ENCODE results near the gene TRIM60.
"Not testable (repeated sequence)": the region's sequence is repeated elsewhere in the genome, so short reads cannot be mapped to it uniquely, and the experiment has no call there.

DNA sequence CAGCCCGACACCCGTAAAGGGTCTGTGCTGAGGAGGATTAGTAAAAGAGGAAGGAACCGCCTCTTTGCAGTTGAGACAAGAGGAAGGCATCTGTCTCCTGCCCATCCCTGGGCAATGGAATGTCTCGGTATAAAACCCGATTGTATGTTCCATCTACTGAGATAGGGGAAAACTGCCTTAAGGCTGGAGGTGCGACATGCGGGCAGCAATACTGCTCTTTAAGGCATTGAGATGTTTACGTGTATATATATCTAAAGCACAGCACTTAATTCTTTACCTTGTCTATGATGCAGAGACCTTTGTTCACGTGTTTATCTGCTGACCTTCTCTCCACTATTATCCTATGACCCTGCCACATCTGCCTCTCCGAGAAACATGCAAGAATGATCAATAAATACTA lies 41.0 kb upstream of the TRIM60 start:
- TF ChIP-seq, protein P1, sequence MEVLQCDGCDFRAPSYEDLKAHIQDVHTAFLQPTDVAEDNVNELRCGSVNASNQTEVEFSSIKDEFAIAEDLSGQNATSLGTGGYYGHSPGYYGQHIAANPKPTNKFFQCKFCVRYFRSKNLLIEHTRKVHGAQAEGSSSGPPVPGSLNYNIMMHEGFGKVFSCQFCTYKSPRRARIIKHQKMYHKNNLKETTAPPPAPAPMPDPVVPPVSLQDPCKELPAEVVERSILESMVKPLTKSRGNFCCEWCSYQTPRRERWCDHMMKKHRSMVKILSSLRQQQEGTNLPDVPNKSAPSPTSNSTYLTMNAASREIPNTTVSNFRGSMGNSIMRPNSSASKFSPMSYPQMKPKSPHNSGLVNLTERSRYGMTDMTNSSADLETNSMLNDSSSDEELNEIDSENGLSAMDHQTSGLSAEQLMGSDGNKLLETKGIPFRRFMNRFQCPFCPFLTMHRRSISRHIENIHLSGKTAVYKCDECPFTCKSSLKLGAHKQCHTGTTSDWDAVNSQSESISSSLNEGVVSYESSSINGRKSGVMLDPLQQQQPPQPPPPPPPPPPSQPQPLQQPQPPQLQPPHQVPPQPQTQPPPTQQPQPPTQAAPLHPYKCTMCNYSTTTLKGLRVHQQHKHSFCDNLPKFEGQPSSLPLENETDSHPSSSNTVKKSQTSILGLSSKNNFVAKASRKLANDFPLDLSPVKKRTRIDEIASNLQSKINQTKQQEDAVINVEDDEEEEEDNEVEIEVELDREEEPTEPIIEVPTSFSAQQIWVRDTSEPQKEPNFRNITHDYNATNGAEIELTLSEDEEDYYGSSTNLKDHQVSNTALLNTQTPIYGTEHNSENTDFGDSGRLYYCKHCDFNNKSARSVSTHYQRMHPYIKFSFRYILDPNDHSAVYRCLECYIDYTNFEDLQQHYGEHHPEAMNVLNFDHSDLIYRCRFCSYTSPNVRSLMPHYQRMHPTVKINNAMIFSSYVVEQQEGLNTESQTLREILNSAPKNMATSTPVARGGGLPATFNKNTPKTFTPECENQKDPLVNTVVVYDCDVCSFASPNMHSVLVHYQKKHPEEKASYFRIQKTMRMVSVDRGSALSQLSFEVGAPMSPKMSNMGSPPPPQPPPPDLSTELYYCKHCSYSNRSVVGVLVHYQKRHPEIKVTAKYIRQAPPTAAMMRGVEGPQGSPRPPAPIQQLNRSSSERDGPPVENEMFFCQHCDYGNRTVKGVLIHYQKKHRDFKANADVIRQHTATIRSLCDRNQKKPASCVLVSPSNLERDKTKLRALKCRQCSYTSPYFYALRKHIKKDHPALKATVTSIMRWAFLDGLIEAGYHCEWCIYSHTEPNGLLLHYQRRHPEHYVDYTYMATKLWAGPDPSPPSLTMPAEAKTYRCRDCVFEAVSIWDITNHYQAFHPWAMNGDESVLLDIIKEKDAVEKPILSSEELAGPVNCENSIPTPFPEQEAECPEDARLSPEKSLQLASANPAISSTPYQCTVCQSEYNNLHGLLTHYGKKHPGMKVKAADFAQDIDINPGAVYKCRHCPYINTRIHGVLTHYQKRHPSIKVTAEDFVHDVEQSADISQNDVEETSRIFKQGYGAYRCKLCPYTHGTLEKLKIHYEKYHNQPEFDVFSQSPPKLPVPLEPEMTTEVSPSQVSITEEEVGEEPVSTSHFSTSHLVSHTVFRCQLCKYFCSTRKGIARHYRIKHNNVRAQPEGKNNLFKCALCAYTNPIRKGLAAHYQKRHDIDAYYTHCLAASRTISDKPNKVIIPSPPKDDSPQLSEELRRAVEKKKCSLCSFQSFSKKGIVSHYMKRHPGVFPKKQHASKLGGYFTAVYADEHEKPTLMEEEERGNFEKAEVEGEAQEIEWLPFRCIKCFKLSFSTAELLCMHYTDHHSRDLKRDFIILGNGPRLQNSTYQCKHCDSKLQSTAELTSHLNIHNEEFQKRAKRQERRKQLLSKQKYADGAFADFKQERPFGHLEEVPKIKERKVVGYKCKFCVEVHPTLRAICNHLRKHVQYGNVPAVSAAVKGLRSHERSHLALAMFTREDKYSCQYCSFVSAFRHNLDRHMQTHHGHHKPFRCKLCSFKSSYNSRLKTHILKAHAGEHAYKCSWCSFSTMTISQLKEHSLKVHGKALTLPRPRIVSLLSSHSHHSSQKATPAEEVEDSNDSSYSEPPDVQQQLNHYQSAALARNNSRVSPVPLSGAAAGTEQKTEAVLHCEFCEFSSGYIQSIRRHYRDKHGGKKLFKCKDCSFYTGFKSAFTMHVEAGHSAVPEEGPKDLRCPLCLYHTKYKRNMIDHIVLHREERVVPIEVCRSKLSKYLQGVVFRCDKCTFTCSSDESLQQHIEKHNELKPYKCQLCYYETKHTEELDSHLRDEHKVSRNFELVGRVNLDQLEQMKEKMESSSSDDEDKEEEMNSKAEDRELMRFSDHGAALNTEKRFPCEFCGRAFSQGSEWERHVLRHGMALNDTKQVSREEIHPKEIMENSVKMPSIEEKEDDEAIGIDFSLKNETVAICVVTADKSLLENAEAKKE (CRISPR knock-in tag; IDR thresholded peaks at IDR 0.05): not testable (repeated sequence)
- TF ChIP-seq EZH2 (IDR thresholded peaks at IDR 0.05; ENCODE audit: low read depth, unreplicated experiment); POLR2AphosphoS5 (IDR thresholded peaks at IDR 0.05; ENCODE audit: low read depth); EZH2phosphoT487 (IDR thresholded peaks at IDR 0.05; ENCODE audit: unreplicated experiment); JUNB (IDR thresholded peaks at IDR 0.05; ENCODE audit: unreplicated experiment); CREB1 (CRISPR knock-in tag; IDR thresholded peaks at IDR 0.05; ENCODE audit: low read depth); NANOG (IDR thresholded peaks at IDR 0.05; ENCODE audit: borderline replicate concordance); ZNF114 (CRISPR knock-in tag; IDR thresholded peaks at IDR 0.05); ZNF331 (CRISPR knock-in tag; IDR thresholded peaks at IDR 0.05; ENCODE audit: low read depth); STAT1 (IDR thresholded peaks at IDR 0.05; ENCODE audit: unreplicated experiment): not testable (repeated sequence)
- TF ChIP-seq, protein P2, sequence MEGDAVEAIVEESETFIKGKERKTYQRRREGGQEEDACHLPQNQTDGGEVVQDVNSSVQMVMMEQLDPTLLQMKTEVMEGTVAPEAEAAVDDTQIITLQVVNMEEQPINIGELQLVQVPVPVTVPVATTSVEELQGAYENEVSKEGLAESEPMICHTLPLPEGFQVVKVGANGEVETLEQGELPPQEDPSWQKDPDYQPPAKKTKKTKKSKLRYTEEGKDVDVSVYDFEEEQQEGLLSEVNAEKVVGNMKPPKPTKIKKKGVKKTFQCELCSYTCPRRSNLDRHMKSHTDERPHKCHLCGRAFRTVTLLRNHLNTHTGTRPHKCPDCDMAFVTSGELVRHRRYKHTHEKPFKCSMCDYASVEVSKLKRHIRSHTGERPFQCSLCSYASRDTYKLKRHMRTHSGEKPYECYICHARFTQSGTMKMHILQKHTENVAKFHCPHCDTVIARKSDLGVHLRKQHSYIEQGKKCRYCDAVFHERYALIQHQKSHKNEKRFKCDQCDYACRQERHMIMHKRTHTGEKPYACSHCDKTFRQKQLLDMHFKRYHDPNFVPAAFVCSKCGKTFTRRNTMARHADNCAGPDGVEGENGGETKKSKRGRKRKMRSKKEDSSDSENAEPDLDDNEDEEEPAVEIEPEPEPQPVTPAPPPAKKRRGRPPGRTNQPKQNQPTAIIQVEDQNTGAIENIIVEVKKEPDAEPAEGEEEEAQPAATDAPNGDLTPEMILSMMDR (conservative IDR thresholded peaks at IDR 0.05; ENCODE audit: low read depth in 2 of 2): not testable (repeated sequence)
- TF ChIP-seq, protein P3, sequence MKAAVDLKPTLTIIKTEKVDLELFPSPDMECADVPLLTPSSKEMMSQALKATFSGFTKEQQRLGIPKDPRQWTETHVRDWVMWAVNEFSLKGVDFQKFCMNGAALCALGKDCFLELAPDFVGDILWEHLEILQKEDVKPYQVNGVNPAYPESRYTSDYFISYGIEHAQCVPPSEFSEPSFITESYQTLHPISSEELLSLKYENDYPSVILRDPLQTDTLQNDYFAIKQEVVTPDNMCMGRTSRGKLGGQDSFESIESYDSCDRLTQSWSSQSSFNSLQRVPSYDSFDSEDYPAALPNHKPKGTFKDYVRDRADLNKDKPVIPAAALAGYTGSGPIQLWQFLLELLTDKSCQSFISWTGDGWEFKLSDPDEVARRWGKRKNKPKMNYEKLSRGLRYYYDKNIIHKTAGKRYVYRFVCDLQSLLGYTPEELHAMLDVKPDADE (IDR thresholded peaks at IDR 0.05): not testable (repeated sequence)
- TF ChIP-seq, protein P4, sequence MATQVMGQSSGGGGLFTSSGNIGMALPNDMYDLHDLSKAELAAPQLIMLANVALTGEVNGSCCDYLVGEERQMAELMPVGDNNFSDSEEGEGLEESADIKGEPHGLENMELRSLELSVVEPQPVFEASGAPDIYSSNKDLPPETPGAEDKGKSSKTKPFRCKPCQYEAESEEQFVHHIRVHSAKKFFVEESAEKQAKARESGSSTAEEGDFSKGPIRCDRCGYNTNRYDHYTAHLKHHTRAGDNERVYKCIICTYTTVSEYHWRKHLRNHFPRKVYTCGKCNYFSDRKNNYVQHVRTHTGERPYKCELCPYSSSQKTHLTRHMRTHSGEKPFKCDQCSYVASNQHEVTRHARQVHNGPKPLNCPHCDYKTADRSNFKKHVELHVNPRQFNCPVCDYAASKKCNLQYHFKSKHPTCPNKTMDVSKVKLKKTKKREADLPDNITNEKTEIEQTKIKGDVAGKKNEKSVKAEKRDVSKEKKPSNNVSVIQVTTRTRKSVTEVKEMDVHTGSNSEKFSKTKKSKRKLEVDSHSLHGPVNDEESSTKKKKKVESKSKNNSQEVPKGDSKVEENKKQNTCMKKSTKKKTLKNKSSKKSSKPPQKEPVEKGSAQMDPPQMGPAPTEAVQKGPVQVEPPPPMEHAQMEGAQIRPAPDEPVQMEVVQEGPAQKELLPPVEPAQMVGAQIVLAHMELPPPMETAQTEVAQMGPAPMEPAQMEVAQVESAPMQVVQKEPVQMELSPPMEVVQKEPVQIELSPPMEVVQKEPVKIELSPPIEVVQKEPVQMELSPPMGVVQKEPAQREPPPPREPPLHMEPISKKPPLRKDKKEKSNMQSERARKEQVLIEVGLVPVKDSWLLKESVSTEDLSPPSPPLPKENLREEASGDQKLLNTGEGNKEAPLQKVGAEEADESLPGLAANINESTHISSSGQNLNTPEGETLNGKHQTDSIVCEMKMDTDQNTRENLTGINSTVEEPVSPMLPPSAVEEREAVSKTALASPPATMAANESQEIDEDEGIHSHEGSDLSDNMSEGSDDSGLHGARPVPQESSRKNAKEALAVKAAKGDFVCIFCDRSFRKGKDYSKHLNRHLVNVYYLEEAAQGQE (IDR thresholded peaks at IDR 0.05; ENCODE audit: unreplicated experiment): not testable (repeated sequence)
